Activated naive CD4-positive, alpha-beta T cell treated with anti-CD3 and anti-CD28 coated beads for 36 hours (primary cell): Measurements from ENCODE around the gene DEFB126. TPM values are rescaled to one million over a fixed set of nuclear protein-coding genes. Genes with fewer than 3 reads are reported as not detected.

Experiments
- CTCF ChIA-PET: fragments of 350-600 bp; sonication (Branson Sonifier 250); formaldehyde crosslinking; loops from one replicate; lab custom pipeline; 2021; ENCODE audit warnings: antibody characterized with exemption; lab: Charles Lee
- DNase-seq: peaks from one replicate; pipeline ENCODE4 v3.0.0-alpha.2; 2020
- H3K27ac Mint-ChIP-seq: one replicate; pipeline ENCODE4 v1.8.0; 2021; ENCODE audit warnings: mild to moderate bottlenecking, mixed read lengths
- H3K27me3 Mint-ChIP-seq: one replicate; pipeline ENCODE4 v1.8.0; 2021; ENCODE audit warnings: low read depth, mixed read lengths
- H3K36me3 Mint-ChIP-seq: one replicate; pipeline ENCODE4 v1.8.0; 2021; ENCODE audit warnings: low read depth, mixed read lengths
- H3K4me1 Mint-ChIP-seq: one replicate; pipeline ENCODE4 v1.8.0; 2021; ENCODE audit warnings: low read depth, mixed read lengths
- H3K4me3 Mint-ChIP-seq: one replicate; pipeline ENCODE4 v1.8.0; 2021; ENCODE audit warnings: mild to moderate bottlenecking, moderate library complexity, mixed read lengths
- H3K9me3 Mint-ChIP-seq: one replicate; pipeline ENCODE4 v1.8.0; 2021; ENCODE audit warnings: mixed read lengths
- intact Hi-C: fragments of 100-400 bp; cut with micrococcal nuclease; formaldehyde crosslinking; loops from one replicate; pipeline ENCODE4 v1.15.1; 2023
- total RNA-seq, 2 experiments: library from RNA; stranded (reverse); gene quantifications; one replicate each; pipeline ENCODE4 v1.2.3, GENCODE V29; 2021

The DEFB126 gene
- total RNA-seq, 2 experiments from 2014 or later: not detected

GRCh38 chr20:164618-165017 is 22.2 kb downstream of the DEFB126 start:
- Mint-ChIP-seq H3K9me3 (no peaks in the 10 kb centered on the region), H3K27me3 (peaks cover 4% of the 10 kb centered on the region), H3K4me1 (no peaks in the 10 kb centered on the region), H3K36me3 (no peaks in the 10 kb centered on the region), H3K27ac (no peak overlapping the region), H3K4me3 (no peak overlapping the region)
- CTCF ChIA-PET: no interaction called here
- no peak for DNase-seq
- intact Hi-C loops: no loop called here

- H3K27me3 Mint-ChIP-seq: peaks cover 2% of the 10 kb centered on the region
- no peak overlapping the region for H3K4me3 Mint-ChIP-seq
- no peaks in the 10 kb centered on the region for H3K9me3 Mint-ChIP-seq
- no peak overlapping the region for H3K27ac Mint-ChIP-seq
- no peaks in the 10 kb centered on the region for H3K36me3 Mint-ChIP-seq
- DNase-seq: no peak
- no peaks in the 10 kb centered on the region for H3K4me1 Mint-ChIP-seq
- CTCF ChIA-PET: interaction anchor here (0.6 kb wide), 1 partner anchor 34 kb away, joined by 3 read pairs; no protein-coding TSS in a partner anchor
- intact Hi-C loops: no loop called here
Observed at GRCh38 chr20:168876-169275, 26.5 kb downstream of the DEFB126 start.

DNA sequence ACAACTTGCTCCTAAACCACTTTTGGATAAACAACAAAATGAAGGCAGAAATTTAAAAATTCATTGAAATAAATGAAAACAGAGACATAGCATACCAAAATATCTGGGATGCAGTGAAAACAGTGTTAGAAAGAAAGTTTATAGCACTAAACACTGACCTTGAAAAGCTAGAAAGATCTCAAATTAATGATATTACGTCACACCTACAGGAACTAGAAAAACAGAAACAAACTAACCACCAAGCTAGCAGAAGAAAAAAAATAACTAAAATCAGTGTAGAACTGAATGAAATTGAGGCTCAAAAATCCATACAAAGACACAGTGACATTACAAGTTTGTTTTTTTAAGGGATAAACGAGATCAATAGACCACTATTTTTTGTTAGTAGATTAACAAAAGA is 41.9 kb downstream of the DEFB126 start:
- peaks cover 8% of the 10 kb centered on the region for H3K9me3 Mint-ChIP-seq
- no peak overlapping the region for H3K27ac Mint-ChIP-seq
- no peak for DNase-seq
- intact Hi-C loops: no loop called here
- H3K4me3 Mint-ChIP-seq: no peak overlapping the region
- peaks cover 37% of the 10 kb centered on the region for H3K27me3 Mint-ChIP-seq
- no peaks in the 10 kb centered on the region for H3K4me1 Mint-ChIP-seq
- peaks cover 2% of the 10 kb centered on the region for H3K36me3 Mint-ChIP-seq
- CTCF ChIA-PET: no interaction called here

DNA sequence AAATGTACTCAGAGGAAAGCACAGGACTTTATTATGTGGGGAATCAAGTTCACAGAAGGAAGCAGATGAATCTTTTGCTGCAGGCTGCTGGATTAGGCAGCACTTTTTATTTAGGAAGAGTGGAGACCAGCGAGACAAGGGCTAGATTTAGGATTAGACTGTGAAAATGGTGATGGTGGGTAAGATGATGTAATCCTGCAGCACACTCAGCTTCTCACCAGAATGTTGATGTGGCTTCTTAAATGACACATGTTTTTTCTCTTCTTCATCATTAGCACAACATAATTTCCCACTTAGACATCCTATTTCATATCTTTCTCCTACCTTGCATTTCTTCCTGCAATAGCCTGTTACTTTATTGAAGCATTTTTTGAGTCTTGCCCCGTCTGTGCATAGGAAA is 45.3 kb downstream of the DEFB126 start:
- no peaks in the 10 kb centered on the region for H3K4me1 Mint-ChIP-seq
- H3K27me3 Mint-ChIP-seq: peaks cover 40% of the 10 kb centered on the region
- peaks cover 2% of the 10 kb centered on the region for H3K36me3 Mint-ChIP-seq
- H3K9me3 Mint-ChIP-seq: peaks cover 13% of the 10 kb centered on the region
- CTCF ChIA-PET: no interaction called here
- H3K27ac Mint-ChIP-seq: no peak overlapping the region
- no peak overlapping the region for H3K4me3 Mint-ChIP-seq
- intact Hi-C loops: no loop called here
- no peak for DNase-seq

- no peaks in the 10 kb centered on the region for H3K36me3 Mint-ChIP-seq
- H3K27ac Mint-ChIP-seq: no peak within 1 kb of the TSS
- H3K4me1 Mint-ChIP-seq: no peaks in the 10 kb centered on the region
- no peak for DNase-seq
- H3K27me3 Mint-ChIP-seq: peaks cover 31% of the 10 kb centered on the region
- CTCF ChIA-PET: no interaction called here
- H3K9me3 Mint-ChIP-seq: peaks cover 5% of the 10 kb centered on the region
- intact Hi-C loops: no loop called here
- no peak within 1 kb of the TSS for H3K4me3 Mint-ChIP-seq
Observed at GRCh38 chr20:189611-190010, 47.2 kb downstream of the DEFB126 start, which contains the start of gene DEFB128. Gene DEFB128 (minus strand): TSS chr20:189711. CDS start chr20:189623, 88 bp downstream.

Other genes starting within 250 kb of the DEFB126 start
- gene DEFB125, start 54.9 kb upstream of the DEFB126 start, total RNA-seq: not detected
- gene DEFB127, start 14.9 kb downstream of the DEFB126 start, total RNA-seq: not detected
- not detected for gene DEFB128, start 47.1 kb downstream of the DEFB126 start, total RNA-seq
- gene DEFB129, start 84.7 kb downstream of the DEFB126 start, total RNA-seq: not detected
- gene DEFB132, start 115.1 kb downstream of the DEFB126 start, total RNA-seq: not detected
- 1 to 10 TPM; 5.1 to 6.8 TPM for gene C20orf96, start 148.2 kb downstream of the DEFB126 start, total RNA-seq
- gene ZCCHC3, start 155.0 kb downstream of the DEFB126 start, total RNA-seq: 10 to 100 TPM; 13.6 to 15.6 TPM
- gene SOX12, start 183.0 kb downstream of the DEFB126 start, total RNA-seq: 1 to 10 TPM; 6.0 to 6.4 TPM
- 1 to 10 TPM; 3.9 to 4.2 TPM for gene NRSN2, start 204.5 kb downstream of the DEFB126 start, total RNA-seq
- 10 to 100 TPM; 47.4 to 49.2 TPM for gene TRIB3, start 238.2 kb downstream of the DEFB126 start, total RNA-seq